GM10248 (cell line): ENCODE results near the gene SV2C.
"Not testable (repeated sequence)": the region's sequence is repeated elsewhere in the genome, so short reads cannot be mapped to it uniquely, and the experiment has no call there.

Source experiments
- CTCF ChIA-PET: fragments of 300-600 bp; sonication (Branson Sonifier 250); formaldehyde crosslinking; extraction: SDS; loops from one replicate; lab custom pipeline; 2021; ENCODE audit warnings: antibody characterized with exemption; lab: Yijun Ruan, JAX
- POLR2A ChIA-PET: fragments of 350-650 bp; sonication (Branson Sonifier 250); formaldehyde crosslinking; extraction: SDS; loops from one replicate; lab custom pipeline; 2020; ENCODE audit warnings: antibody characterized with exemption; lab: Yijun Ruan, JAX
- DNase-seq: peaks from one replicate; pipeline ENCODE4 v3.0.0; 2012; ENCODE audit errors: extremely low spot score
- CTCF ChIP-seq: IDR thresholded peaks from 2 replicates; pipeline ENCODE4 v1.5.1; 2012; ENCODE audit warnings: mild to moderate bottlenecking, low read depth; ENCODE audit errors: extremely low read depth, missing control alignments, control extremely low read depth

SV2C gene

GRCh38 chr5:76329346-76329745, 246.2 kb downstream of the SV2C start:
- TF ChIP-seq CTCF = no peak
- no peak for DNase-seq
- POLR2A ChIA-PET = no interaction called here
- CTCF ChIA-PET = interaction anchor here (1.7 kb wide), 1 partner anchor 21 kb away, joined by 5 read pairs; no protein-coding TSS in a partner anchor

GRCh38 chr5:76331126-76331525, 247.9 kb downstream of the SV2C start:
- no peak for DNase-seq
- TF ChIP-seq CTCF = no peak
- POLR2A ChIA-PET = no interaction called here
- CTCF ChIA-PET = interaction anchor here (0.9 to 2.1 kb wide), 5 partner anchors 10 to 443 kb away, joined by 3 to 4 read pairs (median 3); no protein-coding TSS in a partner anchor

- POLR2A ChIA-PET = no interaction called here
- no peak for DNase-seq
- no peak for TF ChIP-seq CTCF
- CTCF ChIA-PET = interaction anchor here (1.3 to 2.1 kb wide), 2 partner anchors 14 to 22 kb away, joined by 3 to 4 read pairs; no protein-coding TSS in a partner anchor
These were observed 248.9 kb downstream of the SV2C start for GRCh38 chr5:76332102-76332501.

GRCh38 chr5:76332611-76333205, 249.5 kb downstream of the SV2C start:
- ChIA-PET CTCF (interaction anchor here (1.3 to 2.1 kb wide), 2 partner anchors 13 to 22 kb away, joined by 3 to 4 read pairs; no protein-coding TSS in a partner anchor), POLR2A (no interaction called here)
- TF ChIP-seq CTCF = no peak
- no peak for DNase-seq

- CTCF ChIA-PET = no interaction called here
- TF ChIP-seq CTCF = no peak
- no peak for DNase-seq
- POLR2A ChIA-PET = no interaction called here
These were observed 250.4 kb downstream of the SV2C start for GRCh38 chr5:76333571-76333970.

- no peak for DNase-seq
- no peak for TF ChIP-seq CTCF
- ChIA-PET CTCF (interaction anchor here (0.7 to 1.2 kb wide), 2 partner anchors 12 to 17 kb away, joined by 3 to 5 read pairs; no protein-coding TSS in a partner anchor), POLR2A (interaction anchor here (0.6 to 0.7 kb wide), 2 partner anchors 71 to 497 kb away, joined by 3 to 7 read pairs; no protein-coding TSS in a partner anchor)
These were observed 251.4 kb downstream of the SV2C start for GRCh38 chr5:76334574-76334973.

GRCh38 chr5:76335451-76335850, 252.3 kb downstream of the SV2C start:
- POLR2A ChIA-PET = interaction anchor here (0.6 to 0.7 kb wide), 2 partner anchors 70 to 496 kb away, joined by 3 to 7 read pairs; no protein-coding TSS in a partner anchor

GRCh38 chr5:76336253-76336809, 253.1 kb downstream of the SV2C start:
- DNase-seq, POLR2A ChIA-PET, CTCF ChIA-PET: not testable (repeated sequence)

More at GRCh38 chr5:76335451-76335850, 252.3 kb downstream of the SV2C start:
- DNase-seq = not testable (repeated sequence)
- CTCF ChIA-PET = interaction anchor here (0.7 to 1.2 kb wide), 2 partner anchors 12 to 18 kb away, joined by 3 to 5 read pairs; no protein-coding TSS in a partner anchor
